Measurements from ENCODE around the gene BTNL2.
"Not testable (repeated sequence)": the region's sequence is repeated elsewhere in the genome, so short reads cannot be mapped to it uniquely, and the experiment has no call there.

Gene BTNL2

GRCh38 chr6:32406857-32407256, at the start of gene BTNL2:
Gene BTNL2, minus strand, starts transcription at chr6:32407181. Its CDS starts 58 bp downstream, at chr6:32407123.
- DNase-seq (ENCODE audit: low read depth, low spot score) = no peak

GRCh38 chr6:32449088-32449736, 42.2 kb upstream of the BTNL2 start:
- DNase-seq (ENCODE audit: low read depth, low spot score) = no peak

GRCh38 chr6:32447932-32448331, 41.0 kb upstream of the BTNL2 start:
- no peak for DNase-seq (ENCODE audit: low read depth, low spot score)

- DNase-seq (ENCODE audit: low read depth, low spot score) = no peak
These were observed 38.4 kb upstream of the BTNL2 start for GRCh38 chr6:32445321-32445854.

GRCh38 chr6:32444433-32444832, 37.5 kb upstream of the BTNL2 start:
- no peak for DNase-seq (ENCODE audit: low read depth, low spot score)

GRCh38 chr6:32442977-32443552, 36.1 kb upstream of the BTNL2 start:
- DNase-seq (ENCODE audit: low read depth, low spot score) = no peak

- DNase-seq (ENCODE audit: low read depth, low spot score) = no peak
These were observed 35.3 kb upstream of the BTNL2 start for GRCh38 chr6:32442243-32442667.

- no peak for DNase-seq (ENCODE audit: low read depth, low spot score)
These were observed 32.7 kb upstream of the BTNL2 start, which contains the start of gene HLA-DRA for GRCh38 chr6:32439602-32440214. Gene HLA-DRA, plus strand, starts transcription at chr6:32439887. Its CDS starts 64 bp downstream, at chr6:32439951.

GRCh38 chr6:32439139-32439538, 32.2 kb upstream of the BTNL2 start:
- no peak for DNase-seq (ENCODE audit: low read depth, low spot score)

GRCh38 chr6:32436995-32437836, 30.2 kb upstream of the BTNL2 start:
- DNase-seq (ENCODE audit: low read depth, low spot score) = no peak

- no peak for DNase-seq (ENCODE audit: low read depth, low spot score)
These were observed 29.2 kb upstream of the BTNL2 start for GRCh38 chr6:32436186-32436585.

- not testable (repeated sequence) for DNase-seq (ENCODE audit: low read depth, low spot score)
These were observed 27.0 kb upstream of the BTNL2 start for GRCh38 chr6:32433950-32434349.

- DNase-seq (ENCODE audit: low read depth, low spot score) = no peak
These were observed 25.1 kb upstream of the BTNL2 start for GRCh38 chr6:32432050-32432450.

GRCh38 chr6:32431142-32431541, 24.2 kb upstream of the BTNL2 start:
- DNase-seq (ENCODE audit: low read depth, low spot score) = no peak

- DNase-seq (ENCODE audit: low read depth, low spot score) = no peak
These were observed 23.2 kb upstream of the BTNL2 start for GRCh38 chr6:32430179-32430578.

- DNase-seq (ENCODE audit: low read depth, low spot score) = no peak
These were observed 21.0 kb upstream of the BTNL2 start for GRCh38 chr6:32427934-32428474.

GRCh38 chr6:32427218-32427617, 20.2 kb upstream of the BTNL2 start:
- DNase-seq (ENCODE audit: low read depth, low spot score) = no peak

- DNase-seq (ENCODE audit: low read depth, low spot score) = no peak
These were observed 19.4 kb upstream of the BTNL2 start for GRCh38 chr6:32426338-32426737.

GRCh38 chr6:32424589-32425300, 17.8 kb upstream of the BTNL2 start:
- DNase-seq (ENCODE audit: low read depth, low spot score) = no peak

- DNase-seq (ENCODE audit: low read depth, low spot score) = no peak
These were observed 9.1 kb upstream of the BTNL2 start for GRCh38 chr6:32416036-32416435.

- peak; percentile 47 for DNase-seq (ENCODE audit: low read depth, low spot score)
These were observed 8.6 kb upstream of the BTNL2 start for GRCh38 chr6:32415521-32416019.

Data from activated naive CD8-positive, alpha-beta T cell treated with anti-CD3 and anti-CD28 coated beads, Interleukin-2, amount 50 U/mL, for 16 hours (primary cell).